ENCODE measurements around the gene FAM193A.

The FAM193A gene

DNA sequence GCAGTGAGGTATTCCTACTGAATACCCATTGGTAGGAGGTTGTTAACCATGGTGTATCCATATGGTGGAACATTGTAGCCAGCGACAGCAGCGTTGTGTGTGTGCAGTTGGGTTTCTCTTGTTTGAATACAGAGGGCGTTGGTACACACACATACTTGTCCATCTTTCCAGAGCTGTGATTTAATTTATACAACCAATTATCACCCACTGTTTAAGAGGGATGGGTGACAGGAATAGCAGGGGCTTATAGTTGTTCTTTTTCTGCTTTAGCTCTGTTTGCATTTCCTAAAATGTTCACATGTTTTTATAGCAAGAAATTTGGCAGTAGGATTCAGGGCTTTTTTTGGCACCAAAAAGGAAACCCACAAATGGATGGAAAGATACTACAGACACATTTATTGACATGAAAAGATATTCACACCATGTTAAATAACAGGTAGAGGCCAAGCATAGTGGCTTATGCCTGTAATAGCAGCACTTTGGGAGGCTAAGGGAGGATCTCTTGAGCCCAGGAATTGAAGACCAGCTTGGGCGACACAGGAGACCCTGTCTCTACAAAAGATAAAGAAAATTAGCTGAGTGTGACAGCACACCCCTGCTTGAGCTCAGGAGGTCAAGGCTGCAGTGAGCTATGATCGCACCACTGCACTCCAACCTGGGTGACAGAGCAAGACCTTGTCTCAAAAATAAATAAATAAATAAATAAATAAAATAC, 159.1 kb downstream of the FAM193A start:
- H3K4me1 ChIP-seq (ENCODE audit: control insufficient read depth, insufficient read depth, low read length), result no peaks in the 10 kb centered on the region
- peaks cover 96% of the 10 kb centered on the region for H3K36me3 ChIP-seq (ENCODE audit: control insufficient read depth, insufficient read depth, low read length)
- no peaks in the 10 kb centered on the region for H3K27me3 ChIP-seq (ENCODE audit: control insufficient read depth, insufficient read depth, low read length)
- H3K4me3 ChIP-seq (ENCODE audit: low read depth, low read length), result no peak overlapping the region
- no peak overlapping the region for H3K27ac ChIP-seq (ENCODE audit: low read depth, low read length)
- H3K9ac ChIP-seq (ENCODE audit: low read length), result no peak overlapping the region
- no peaks in the 10 kb centered on the region for H3K9me3 ChIP-seq (ENCODE audit: control insufficient read depth, insufficient read depth, low read depth, low read length)

DNA sequence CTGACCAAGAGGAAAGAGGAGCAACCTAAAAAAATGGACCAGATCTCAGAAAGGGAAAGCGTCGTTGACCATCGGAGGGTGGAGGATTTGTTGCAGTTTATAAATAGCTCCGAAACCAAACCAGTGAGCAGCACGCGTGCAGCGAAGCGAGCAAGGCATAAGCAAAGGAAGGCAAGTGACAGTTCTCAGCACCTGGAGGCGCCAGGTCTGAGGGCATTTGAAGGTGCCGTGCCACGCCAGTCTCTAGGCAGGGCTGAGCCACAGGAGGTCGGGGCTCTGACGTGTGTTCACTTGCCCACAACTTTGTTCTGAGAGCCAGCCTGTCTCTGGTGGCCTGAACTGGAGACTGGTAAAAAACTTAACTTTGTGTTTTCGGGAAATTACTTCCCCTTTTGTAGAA, 160.0 kb downstream of the FAM193A start:
- Histone ChIP-seq H3K27ac (ENCODE audit: low read depth, low read length) (no peak overlapping the region), H3K36me3 (ENCODE audit: control insufficient read depth, insufficient read depth, low read length) (peaks cover 94% of the 10 kb centered on the region), H3K4me3 (ENCODE audit: low read depth, low read length) (no peak overlapping the region), H3K4me1 (ENCODE audit: control insufficient read depth, insufficient read depth, low read length) (no peaks in the 10 kb centered on the region), H3K9ac (ENCODE audit: low read length) (no peak overlapping the region), H3K9me3 (ENCODE audit: control insufficient read depth, insufficient read depth, low read depth, low read length) (no peaks in the 10 kb centered on the region), H3K27me3 (ENCODE audit: control insufficient read depth, insufficient read depth, low read length) (no peaks in the 10 kb centered on the region)

DNA sequence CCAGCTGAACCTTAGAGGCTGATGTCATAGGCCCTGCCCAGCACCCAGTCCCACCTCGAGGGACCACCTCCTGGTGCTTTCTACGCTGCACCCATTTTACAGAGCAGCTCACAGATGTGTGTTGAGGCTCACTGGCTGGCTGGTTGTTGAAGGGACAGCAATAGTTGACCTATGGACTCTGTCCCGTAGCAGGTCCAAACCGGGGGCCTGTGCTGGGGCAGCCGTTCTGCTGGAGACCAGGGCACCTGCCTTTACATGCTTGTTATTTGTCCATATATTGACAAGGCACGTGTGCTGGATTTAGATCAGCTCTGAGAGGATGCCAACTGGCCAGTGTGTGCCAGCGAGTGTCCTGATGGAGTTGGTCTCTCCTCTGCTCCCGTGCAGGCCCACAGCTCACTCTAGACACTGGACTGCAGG, 161.6 kb downstream of the FAM193A start:
- peaks cover 95% of the 10 kb centered on the region for H3K36me3 ChIP-seq (ENCODE audit: control insufficient read depth, insufficient read depth, low read length)
- H3K27ac ChIP-seq (ENCODE audit: low read depth, low read length), result no peak overlapping the region
- H3K9ac ChIP-seq (ENCODE audit: low read length), result no peak overlapping the region
- no peaks in the 10 kb centered on the region for H3K9me3 ChIP-seq (ENCODE audit: control insufficient read depth, insufficient read depth, low read depth, low read length)
- H3K4me3 ChIP-seq (ENCODE audit: low read depth, low read length), result no peak overlapping the region
- H3K4me1 ChIP-seq (ENCODE audit: control insufficient read depth, insufficient read depth, low read length), result no peaks in the 10 kb centered on the region
- H3K27me3 ChIP-seq (ENCODE audit: control insufficient read depth, insufficient read depth, low read length), result no peaks in the 10 kb centered on the region

DNA sequence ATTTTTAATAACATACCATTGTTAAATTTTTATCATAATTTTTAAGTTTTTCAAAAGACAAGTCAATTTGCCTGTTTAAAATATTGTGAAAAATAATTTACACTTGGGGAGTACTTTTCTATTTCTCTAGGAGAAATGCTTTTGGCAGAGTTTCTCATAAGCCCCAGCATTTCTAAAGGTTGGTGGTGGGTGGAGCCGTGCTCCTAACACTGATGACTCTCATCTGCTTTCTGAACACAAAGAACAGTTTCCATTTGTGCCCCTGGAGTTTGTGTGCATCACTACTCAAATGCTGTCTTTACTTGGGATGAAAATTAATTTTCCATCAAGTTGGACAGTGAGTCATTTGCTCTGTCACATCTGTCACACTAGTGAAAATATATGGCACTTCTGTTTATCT, 162.1 kb downstream of the FAM193A start:
- no peaks in the 10 kb centered on the region for H3K9me3 ChIP-seq (ENCODE audit: control insufficient read depth, insufficient read depth, low read depth, low read length)
- no peak overlapping the region for H3K27ac ChIP-seq (ENCODE audit: low read depth, low read length)
- H3K9ac ChIP-seq (ENCODE audit: low read length), result no peak overlapping the region
- H3K4me3 ChIP-seq (ENCODE audit: low read depth, low read length), result no peak overlapping the region
- H3K4me1 ChIP-seq (ENCODE audit: control insufficient read depth, insufficient read depth, low read length), result no peaks in the 10 kb centered on the region
- peaks cover 96% of the 10 kb centered on the region for H3K36me3 ChIP-seq (ENCODE audit: control insufficient read depth, insufficient read depth, low read length)
- H3K27me3 ChIP-seq (ENCODE audit: control insufficient read depth, insufficient read depth, low read length), result no peaks in the 10 kb centered on the region

DNA sequence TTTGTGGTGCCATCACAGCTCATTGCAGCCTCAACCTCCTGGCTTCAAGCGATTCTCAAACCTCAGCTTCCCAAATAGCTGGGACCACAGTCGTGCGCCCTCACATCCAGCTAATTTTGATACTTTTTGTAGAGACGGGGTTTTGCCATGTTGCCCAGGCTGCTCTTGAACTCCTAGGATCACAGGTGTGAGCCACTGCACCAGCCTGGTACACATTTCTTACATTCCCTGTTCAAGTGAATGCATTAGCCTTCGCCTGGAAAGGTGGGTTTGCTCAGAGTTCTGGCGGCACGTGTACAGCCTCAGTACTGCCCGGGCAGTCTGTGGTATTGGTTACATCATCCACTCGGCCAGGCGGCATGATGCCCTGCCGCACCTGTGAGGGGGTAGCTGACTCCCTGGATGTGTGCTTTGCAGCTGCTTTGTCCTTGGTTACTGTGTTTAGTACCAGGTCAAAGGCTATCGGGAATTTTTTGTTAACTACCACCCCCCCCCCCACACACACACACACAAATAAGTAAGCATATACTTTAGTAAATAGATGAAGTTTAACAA, 162.6 kb downstream of the FAM193A start:
- Histone ChIP-seq H3K4me3 (ENCODE audit: low read depth, low read length) (no peak overlapping the region), H3K27ac (ENCODE audit: low read depth, low read length) (no peak overlapping the region), H3K9ac (ENCODE audit: low read length) (no peak overlapping the region), H3K36me3 (ENCODE audit: control insufficient read depth, insufficient read depth, low read length) (peaks cover 96% of the 10 kb centered on the region), H3K27me3 (ENCODE audit: control insufficient read depth, insufficient read depth, low read length) (no peaks in the 10 kb centered on the region), H3K4me1 (ENCODE audit: control insufficient read depth, insufficient read depth, low read length) (no peaks in the 10 kb centered on the region), H3K9me3 (ENCODE audit: control insufficient read depth, insufficient read depth, low read depth, low read length) (no peaks in the 10 kb centered on the region)

DNA sequence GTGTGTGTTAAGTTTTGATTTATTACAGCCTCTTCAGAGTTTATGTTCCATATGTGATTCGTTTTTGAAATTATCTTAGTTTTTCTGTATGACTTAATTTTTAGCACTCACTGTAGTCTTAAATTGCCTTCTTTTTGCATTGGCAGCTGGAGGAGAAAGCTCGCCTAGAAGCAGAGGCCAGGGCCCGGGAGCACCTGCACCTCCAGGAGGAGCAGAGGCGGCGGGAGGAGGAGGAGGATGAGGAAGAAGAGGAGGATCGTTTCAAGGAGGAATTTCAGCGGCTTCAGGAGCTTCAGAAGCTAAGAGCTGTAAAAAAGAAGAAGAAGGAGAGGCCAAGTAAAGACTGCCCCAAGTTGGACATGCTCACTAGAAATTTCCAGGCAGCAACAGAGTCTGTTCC, 163.1 kb downstream of the FAM193A start:
- no peak overlapping the region for H3K27ac ChIP-seq (ENCODE audit: low read depth, low read length)

DNA sequence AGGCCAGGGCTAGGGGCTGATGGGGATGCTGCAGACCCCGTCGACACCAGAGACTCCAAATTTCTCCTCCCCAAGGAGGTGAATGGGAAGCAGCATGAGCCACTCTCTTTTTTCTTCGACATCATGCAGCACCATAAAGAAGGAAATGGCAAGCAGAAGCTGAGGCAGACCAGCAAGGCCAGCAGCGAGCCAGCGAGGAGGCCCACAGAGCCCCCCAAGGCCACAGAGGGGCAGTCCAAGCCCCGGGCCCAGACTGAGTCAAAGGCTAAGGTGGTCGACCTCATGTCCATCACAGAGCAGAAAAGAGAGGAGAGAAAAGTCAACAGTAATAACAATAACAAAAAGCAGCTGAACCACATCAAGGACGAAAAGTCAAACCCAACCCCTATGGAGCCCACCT, 163.6 kb downstream of the FAM193A start:
- no peak overlapping the region for H3K4me3 ChIP-seq (ENCODE audit: low read depth, low read length)
- no peak overlapping the region for H3K9ac ChIP-seq (ENCODE audit: low read length)
- H3K27me3 ChIP-seq (ENCODE audit: control insufficient read depth, insufficient read depth, low read length), result no peaks in the 10 kb centered on the region
- peaks cover 92% of the 10 kb centered on the region for H3K36me3 ChIP-seq (ENCODE audit: control insufficient read depth, insufficient read depth, low read length)
- no peaks in the 10 kb centered on the region for H3K4me1 ChIP-seq (ENCODE audit: control insufficient read depth, insufficient read depth, low read length)
- no peak overlapping the region for H3K27ac ChIP-seq (ENCODE audit: low read depth, low read length)
- H3K9me3 ChIP-seq (ENCODE audit: control insufficient read depth, insufficient read depth, low read depth, low read length), result no peaks in the 10 kb centered on the region

More for the DNA sequence above, 163.1 kb downstream of the FAM193A start:
- H3K9ac ChIP-seq (ENCODE audit: low read length), result no peak overlapping the region
- H3K9me3 ChIP-seq (ENCODE audit: control insufficient read depth, insufficient read depth, low read depth, low read length), result no peaks in the 10 kb centered on the region
- H3K27me3 ChIP-seq (ENCODE audit: control insufficient read depth, insufficient read depth, low read length), result no peaks in the 10 kb centered on the region
- no peak overlapping the region for H3K4me3 ChIP-seq (ENCODE audit: low read depth, low read length)
- peaks cover 95% of the 10 kb centered on the region for H3K36me3 ChIP-seq (ENCODE audit: control insufficient read depth, insufficient read depth, low read length)
- H3K4me1 ChIP-seq (ENCODE audit: control insufficient read depth, insufficient read depth, low read length), result no peaks in the 10 kb centered on the region

DNA sequence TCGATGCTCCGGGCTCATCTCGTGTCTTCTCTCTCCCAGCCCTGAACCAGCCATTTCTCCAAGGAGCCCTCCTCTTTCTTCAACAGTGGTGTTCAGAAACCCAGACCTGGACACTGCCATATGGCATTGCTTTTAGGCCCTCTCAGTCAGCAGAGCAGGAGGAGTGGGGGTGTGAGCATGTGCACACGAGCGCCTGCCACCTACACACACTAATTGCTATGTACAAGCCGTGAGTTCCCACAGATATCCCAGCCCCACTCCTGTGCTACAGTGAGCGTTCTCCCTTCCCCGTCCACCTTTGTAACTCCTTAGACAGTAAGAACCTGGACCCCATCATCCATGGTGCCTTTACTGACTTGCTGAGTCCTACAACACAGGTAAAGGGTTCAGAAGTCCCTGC, 165.9 kb downstream of the FAM193A start:
- Histone ChIP-seq H3K27me3 (ENCODE audit: control insufficient read depth, insufficient read depth, low read length) (no peaks in the 10 kb centered on the region), H3K36me3 (ENCODE audit: control insufficient read depth, insufficient read depth, low read length) (peaks cover 75% of the 10 kb centered on the region), H3K4me3 (ENCODE audit: low read depth, low read length) (no peak overlapping the region), H3K4me1 (ENCODE audit: control insufficient read depth, insufficient read depth, low read length) (no peaks in the 10 kb centered on the region), H3K9me3 (ENCODE audit: control insufficient read depth, insufficient read depth, low read depth, low read length) (no peaks in the 10 kb centered on the region), H3K27ac (ENCODE audit: low read depth, low read length) (no peak overlapping the region), H3K9ac (ENCODE audit: low read length) (no peak overlapping the region)

DNA sequence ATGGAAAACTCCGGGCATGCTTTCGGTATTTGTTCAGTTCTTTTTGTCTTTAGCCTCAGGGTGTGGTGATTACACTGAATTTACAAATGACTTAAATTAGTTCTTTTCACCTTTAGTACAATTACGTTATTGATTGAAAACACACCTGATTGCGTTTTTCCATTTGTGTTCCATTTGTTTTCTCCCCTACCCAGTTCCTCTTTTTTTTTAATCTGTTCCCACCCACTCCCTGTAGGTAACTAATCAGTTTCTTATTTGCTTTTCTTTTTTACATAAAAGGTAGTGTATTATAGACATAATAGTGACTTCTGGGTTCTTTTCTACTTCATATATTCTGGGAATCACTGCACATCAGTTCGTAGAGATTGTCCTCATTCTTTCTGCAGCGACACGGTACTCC, 166.3 kb downstream of the FAM193A start:
- Histone ChIP-seq H3K9ac (ENCODE audit: low read length) (no peak overlapping the region), H3K36me3 (ENCODE audit: control insufficient read depth, insufficient read depth, low read length) (peaks cover 73% of the 10 kb centered on the region), H3K4me1 (ENCODE audit: control insufficient read depth, insufficient read depth, low read length) (no peaks in the 10 kb centered on the region), H3K9me3 (ENCODE audit: control insufficient read depth, insufficient read depth, low read depth, low read length) (no peaks in the 10 kb centered on the region), H3K27ac (ENCODE audit: low read depth, low read length) (no peak overlapping the region), H3K4me3 (ENCODE audit: low read depth, low read length) (no peak overlapping the region), H3K27me3 (ENCODE audit: control insufficient read depth, insufficient read depth, low read length) (no peaks in the 10 kb centered on the region)

DNA sequence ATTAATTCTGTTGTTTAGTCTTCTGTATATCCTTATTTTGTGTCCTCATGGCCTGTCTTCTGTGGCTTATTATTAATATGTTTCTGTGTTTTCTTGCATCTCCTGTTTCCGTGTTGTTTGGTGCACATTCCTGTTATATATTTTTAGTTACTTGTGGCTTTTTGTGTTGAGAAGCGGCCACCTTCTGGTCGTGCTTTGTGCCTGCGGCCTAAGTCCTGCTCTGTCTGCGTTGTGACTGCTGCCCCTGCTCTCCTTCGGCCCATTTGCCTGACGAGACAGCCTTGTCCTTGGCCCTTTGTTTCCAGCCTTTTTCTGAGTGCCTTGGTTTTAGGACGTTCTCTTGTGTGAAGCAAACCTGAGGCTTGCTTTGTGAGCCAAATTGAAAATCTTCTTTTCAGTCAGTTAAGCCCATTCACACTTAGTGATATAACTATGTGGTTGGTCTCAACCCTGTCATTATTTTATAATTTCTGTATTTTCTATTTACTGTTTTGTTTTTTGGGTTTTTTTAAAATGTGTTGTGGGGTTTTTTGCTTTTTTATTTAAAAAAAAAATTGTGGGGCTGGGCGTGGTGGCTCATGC, 175.9 kb downstream of the FAM193A start:
- Histone ChIP-seq H3K4me1 (ENCODE audit: control insufficient read depth, insufficient read depth, low read length) (no peaks in the 10 kb centered on the region), H3K9ac (ENCODE audit: low read length) (no peak overlapping the region), H3K9me3 (ENCODE audit: control insufficient read depth, insufficient read depth, low read depth, low read length) (no peaks in the 10 kb centered on the region), H3K36me3 (ENCODE audit: control insufficient read depth, insufficient read depth, low read length) (peaks cover 32% of the 10 kb centered on the region), H3K27ac (ENCODE audit: low read depth, low read length) (no peak overlapping the region), H3K27me3 (ENCODE audit: control insufficient read depth, insufficient read depth, low read length) (no peaks in the 10 kb centered on the region), H3K4me3 (ENCODE audit: low read depth, low read length) (no peak overlapping the region)

DNA sequence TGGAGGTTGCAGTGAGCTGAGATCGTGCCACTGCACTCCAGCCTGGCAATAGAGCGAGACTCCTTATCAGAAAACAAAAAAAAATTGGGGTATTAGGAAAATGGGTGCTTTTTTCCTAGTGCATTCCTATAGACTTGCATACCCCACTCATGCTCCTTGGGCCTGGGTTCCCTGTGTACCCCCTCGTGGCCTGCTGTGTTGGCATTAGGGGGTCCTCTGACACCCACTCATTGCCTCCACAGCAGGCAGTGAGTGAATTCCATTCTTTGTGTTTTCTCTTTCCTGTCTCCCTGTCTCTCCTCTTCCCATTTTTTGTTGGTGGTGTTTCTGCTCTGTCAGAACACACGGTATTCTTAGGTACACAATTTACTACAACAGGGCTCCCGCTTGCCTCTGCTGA, 176.9 kb downstream of the FAM193A start:
- peaks cover 29% of the 10 kb centered on the region for H3K36me3 ChIP-seq (ENCODE audit: control insufficient read depth, insufficient read depth, low read length)
- H3K27me3 ChIP-seq (ENCODE audit: control insufficient read depth, insufficient read depth, low read length), result no peaks in the 10 kb centered on the region
- H3K27ac ChIP-seq (ENCODE audit: low read depth, low read length), result no peak overlapping the region

More for the DNA sequence above, 176.9 kb downstream of the FAM193A start:
- no peaks in the 10 kb centered on the region for H3K4me1 ChIP-seq (ENCODE audit: control insufficient read depth, insufficient read depth, low read length)
- no peak overlapping the region for H3K9ac ChIP-seq (ENCODE audit: low read length)
- no peak overlapping the region for H3K4me3 ChIP-seq (ENCODE audit: low read depth, low read length)
- no peaks in the 10 kb centered on the region for H3K9me3 ChIP-seq (ENCODE audit: control insufficient read depth, insufficient read depth, low read depth, low read length)

Data from HUES6 (cell line).